H9 (cell line): ENCODE results near the gene MAGEA2. TPM values are rescaled to one million over a fixed set of nuclear protein-coding genes. Genes with fewer than 3 reads are reported as not detected.
"Not testable (repeated sequence)": the region's sequence is repeated elsewhere in the genome, so short reads cannot be mapped to it uniquely, and the experiment has no call there.

Source experiments
- DNase-seq: peaks from one replicate; pipeline ENCODE4 v3.0.0-alpha.2; 2017
- H2AFZ ChIP-seq: one replicate; pipeline ENCODE4 v1.6.1; 2013; ENCODE audit warnings: mild to moderate bottlenecking, low read length, control low read depth, moderate library complexity
- H2AK5ac ChIP-seq: 2 replicates; pipeline ENCODE4 v1.6.1; 2013; ENCODE audit warnings: low read length, control low read depth, mixed read lengths; ENCODE audit not compliant: insufficient read length
- H2BK120ac ChIP-seq: one replicate; pipeline ENCODE4 v1.6.1; 2013; ENCODE audit warnings: low read depth, mild to moderate bottlenecking, low read length, control low read depth, inconsistent platforms; ENCODE audit not compliant: poor library complexity, severe bottlenecking
- H2BK12ac ChIP-seq: 2 replicates; pipeline ENCODE4 v1.6.1; 2013; ENCODE audit warnings: low read length, control low read depth, mixed read lengths, low read depth; ENCODE audit not compliant: insufficient read length
- H2BK15ac ChIP-seq: 2 replicates; pipeline ENCODE4 v1.6.1; 2013; ENCODE audit warnings: low read depth, low read length, control low read depth
- H2BK20ac ChIP-seq: one replicate; pipeline ENCODE4 v1.6.1; 2013; ENCODE audit warnings: low read depth, mild to moderate bottlenecking, low read length, control low read depth, inconsistent platforms; ENCODE audit not compliant: poor library complexity, severe bottlenecking
- H2BK5ac ChIP-seq: 2 replicates; pipeline ENCODE4 v1.6.1; 2013; ENCODE audit warnings: low read length, control low read depth, mixed read lengths; ENCODE audit not compliant: insufficient read length
- H3K14ac ChIP-seq: 2 replicates; pipeline ENCODE4 v1.6.1; 2013; ENCODE audit warnings: low read length, control low read depth; ENCODE audit not compliant: insufficient read depth
- H3K18ac ChIP-seq: 2 replicates; pipeline ENCODE4 v1.6.1; 2013; ENCODE audit warnings: low read depth, mild to moderate bottlenecking, mixed read lengths, low read length, control low read depth; ENCODE audit not compliant: insufficient read length
- H3K23ac ChIP-seq: 2 replicates; pipeline ENCODE4 v1.6.1; 2013; ENCODE audit warnings: low read length, control low read depth, mixed read lengths, low read depth; ENCODE audit not compliant: insufficient read length
- H3K23me2 ChIP-seq: 2 replicates; pipeline ENCODE4 v1.6.1; 2013; ENCODE audit warnings: low read depth, mild to moderate bottlenecking, mixed read lengths, low read length, control low read depth; ENCODE audit not compliant: insufficient read length, poor library complexity, severe bottlenecking
- H3K27ac ChIP-seq: 2 replicates; pipeline ENCODE4 v1.5.1; 2013; ENCODE audit warnings: low read length, control low read depth, mixed read lengths, low read depth; ENCODE audit not compliant: insufficient read length
- H3K27me3 ChIP-seq: 2 replicates; pipeline ENCODE4 v1.6.1; 2013; ENCODE audit warnings: low read length, control low read depth, inconsistent platforms; ENCODE audit not compliant: insufficient read depth
- H3K4ac ChIP-seq: 2 replicates; pipeline ENCODE4 v1.6.1; 2013; ENCODE audit warnings: low read depth, mild to moderate bottlenecking, control low read depth, inconsistent platforms, low read length, moderate library complexity
- H3K4me1 ChIP-seq: 2 replicates; pipeline ENCODE4 v1.6.1; 2013; ENCODE audit warnings: low read length, control low read depth, inconsistent platforms; ENCODE audit not compliant: insufficient read depth
- H3K4me2 ChIP-seq: 2 replicates; pipeline ENCODE4 v1.6.1; 2013; ENCODE audit warnings: low read length, control low read depth, mixed read lengths; ENCODE audit not compliant: insufficient read length, insufficient read depth
- H3K56ac ChIP-seq: 2 replicates; pipeline ENCODE4 v1.6.1; 2013; ENCODE audit warnings: low read depth, mild to moderate bottlenecking, mixed read lengths, low read length, control low read depth; ENCODE audit not compliant: insufficient read length
- H3K79me1 ChIP-seq: 2 replicates; pipeline ENCODE4 v1.6.1; 2013; ENCODE audit warnings: low read depth, mild to moderate bottlenecking, moderate library complexity, low read length, control low read depth, inconsistent platforms; ENCODE audit not compliant: insufficient read depth, poor library complexity, severe bottlenecking
- H3K79me2 ChIP-seq: 2 replicates; pipeline ENCODE4 v1.6.1; 2013; ENCODE audit warnings: low read length, control low read depth, inconsistent platforms; ENCODE audit not compliant: insufficient read depth
- H3K9ac ChIP-seq: 2 replicates; pipeline ENCODE4 v1.6.1; 2013; ENCODE audit warnings: low read length, control low read depth, mixed read lengths; ENCODE audit not compliant: insufficient read length; ENCODE audit errors: extremely low read depth
- H3K9me3 ChIP-seq: one replicate; pipeline ENCODE4 v1.6.1; 2013; ENCODE audit warnings: low read depth, low read length, inconsistent platforms; ENCODE audit not compliant: control insufficient read depth
- H3T11ph ChIP-seq: one replicate; pipeline ENCODE4 v1.6.1; 2013; ENCODE audit warnings: mild to moderate bottlenecking, low read length, control low read depth, inconsistent platforms
- H4K20me1 ChIP-seq: one replicate; pipeline ENCODE4 v1.6.1; 2013; ENCODE audit not compliant: control insufficient read depth, insufficient read length, insufficient read depth
- H4K5ac ChIP-seq: 2 replicates; pipeline ENCODE4 v1.6.1; 2013; ENCODE audit warnings: low read depth, mild to moderate bottlenecking, mixed read lengths, low read length, control low read depth; ENCODE audit not compliant: insufficient read length
- H4K8ac ChIP-seq: replicated peaks from 2 replicates; pipeline ENCODE4 v1.6.1; 2013; ENCODE audit warnings: low read length, control low read depth, mixed read lengths, low read depth; ENCODE audit not compliant: insufficient read length
- H4K91ac ChIP-seq: 2 replicates; pipeline ENCODE4 v1.6.1; 2013; ENCODE audit warnings: low read depth, mild to moderate bottlenecking, moderate library complexity, mixed read lengths, low read length, control low read depth; ENCODE audit not compliant: insufficient read length
- H3K27ac Mint-ChIP-seq, 3 experiments: 2 replicates in 2 of 3; 3 replicates in 1 of 3; pipeline ENCODE4 v1.8.0; 2020 to 2021; ENCODE audit warnings: mixed read lengths in 3 of 3, mild to moderate bottlenecking in 1 of 3, moderate library complexity in 1 of 3
- H3K27me3 Mint-ChIP-seq: 2 replicates; pipeline ENCODE4 v1.8.0; 2021; ENCODE audit warnings: low read depth, mild to moderate bottlenecking, moderate library complexity, mixed read lengths
- H3K36me3 Mint-ChIP-seq, 3 experiments: 2 replicates in 2 of 3; 3 replicates in 1 of 3; pipeline ENCODE4 v1.8.0; 2020 to 2021; ENCODE audit warnings: low read depth in 3 of 3, mixed read lengths in 3 of 3; ENCODE audit not compliant: insufficient read depth in 1 of 3
- H3K4me1 Mint-ChIP-seq, 2 experiments: 2 replicates each; pipeline ENCODE4 v1.8.0; 2020; ENCODE audit warnings: mixed read lengths in 2 of 2
- H3K4me3 Mint-ChIP-seq, 2 experiments: 2 replicates in 1 of 2; 3 replicates in 1 of 2; pipeline ENCODE4 v1.8.0; 2020 to 2021; ENCODE audit warnings: mild to moderate bottlenecking in 2 of 2, mixed read lengths in 2 of 2, moderate library complexity in 1 of 2
- H3K9me3 Mint-ChIP-seq, 2 experiments: 2 replicates in 1 of 2; 3 replicates in 1 of 2; pipeline ENCODE4 v1.8.0; 2020; ENCODE audit warnings: mild to moderate bottlenecking in 2 of 2, mixed read lengths in 2 of 2, moderate library complexity in 1 of 2
- WGBS: extraction: QIAGEN DNeasy Blood & Tissue Kit; methylation state at CpG from one replicate; pipeline ENCODE4 v1.1.7; 2013; ENCODE audit warnings: missing lambda C conversion rate, low lambda C conversion rate, mixed read lengths; ENCODE audit not compliant: insufficient read length; ENCODE audit errors: extremely low coverage; 5-methylcytosine and 5-hydroxymethylcytosine counted together
- total RNA-seq: library from RNA; stranded (reverse); gene quantifications from 2 replicates; pipeline ENCODE4 v1.2.1, GENCODE V29; 2021

Gene MAGEA2
- total RNA-seq, 1 experiment from 2014 or later: 0.13 TPM

DNA sequence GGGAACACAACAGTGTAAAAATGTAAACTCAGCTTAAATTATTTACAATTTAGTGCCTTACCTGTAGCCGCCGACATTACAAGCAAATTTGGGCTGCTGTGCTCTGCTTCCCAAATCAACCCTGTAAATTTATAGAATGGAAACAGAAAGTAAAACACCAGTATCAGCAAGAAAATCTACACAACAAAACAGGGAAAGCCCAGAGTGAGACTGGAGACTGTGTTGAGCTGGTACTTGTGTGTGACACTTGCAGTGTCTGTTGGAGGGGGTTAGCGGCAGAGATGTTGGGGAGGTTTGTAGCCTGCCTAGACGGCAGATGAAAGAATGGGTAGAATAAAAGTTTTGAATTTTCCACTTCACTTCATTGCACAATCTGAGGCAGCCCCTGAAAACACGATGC lies 40.4 kb downstream of the MAGEA2 start:
- H2AFZ ChIP-seq, H3K4me2 ChIP-seq, H2BK12ac ChIP-seq, H3K56ac ChIP-seq, H3K27ac Mint-ChIP-seq, H3K9ac ChIP-seq, H2BK120ac ChIP-seq, H3K4ac ChIP-seq, H3K36me3 Mint-ChIP-seq, H3K4me1 Mint-ChIP-seq, H3T11ph ChIP-seq, H3K23ac ChIP-seq, H3K4me1 ChIP-seq, H3K27ac ChIP-seq, H3K27me3 ChIP-seq, H3K79me2 ChIP-seq, H3K79me1 ChIP-seq, H2BK5ac ChIP-seq, H4K5ac ChIP-seq, H3K18ac ChIP-seq, H3K9me3 ChIP-seq, H4K91ac ChIP-seq, H2BK20ac ChIP-seq, H4K20me1 ChIP-seq, H4K8ac ChIP-seq, H3K9me3 Mint-ChIP-seq, H3K27me3 Mint-ChIP-seq, DNase-seq, H2AK5ac ChIP-seq, H3K23me2 ChIP-seq, H2BK15ac ChIP-seq, H3K14ac ChIP-seq, H3K4me3 Mint-ChIP-seq: not testable (repeated sequence)
- no CpG with 5 or more reads among the region's 5 CpGs for WGBS

DNA sequence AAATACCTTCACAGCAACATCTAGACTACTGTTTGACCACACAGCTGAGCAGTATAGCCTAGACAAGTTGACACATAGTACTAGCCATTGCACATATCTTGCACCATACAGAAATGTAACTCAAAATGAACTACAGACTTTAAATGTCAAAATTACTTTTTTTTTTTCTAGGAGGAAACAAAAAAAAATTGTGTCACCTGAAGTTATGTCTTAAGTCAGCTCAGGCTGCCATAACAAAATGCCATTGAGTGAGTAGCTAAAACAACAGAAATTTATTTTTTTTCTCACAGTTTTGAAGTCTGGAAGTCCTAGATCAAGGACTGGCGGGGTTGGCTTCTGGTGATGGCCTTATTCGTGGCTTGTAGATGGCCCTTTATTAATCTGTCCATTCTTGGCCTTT lies 44.5 kb downstream of the MAGEA2 start, which contains the start of gene CSAG2:
Gene CSAG2, minus strand, starts transcription at position 101 of the 400 bp plus-strand sequence. CDS start 161 bp downstream, outside the sequence.
- not testable (repeated sequence) for H3K23ac ChIP-seq, H3K23me2 ChIP-seq, H3K18ac ChIP-seq, H3K4me1 ChIP-seq, H3K36me3 Mint-ChIP-seq, H3K27me3 Mint-ChIP-seq, H3K4me1 Mint-ChIP-seq, H4K20me1 ChIP-seq, H3K4me2 ChIP-seq, H3K27ac Mint-ChIP-seq, H4K5ac ChIP-seq, H3K79me2 ChIP-seq, H3K9me3 ChIP-seq, H4K8ac ChIP-seq, H3K27ac ChIP-seq, H3T11ph ChIP-seq, H3K9ac ChIP-seq, H3K79me1 ChIP-seq, H2BK15ac ChIP-seq, H3K4me3 Mint-ChIP-seq, DNase-seq, H3K14ac ChIP-seq, H2BK5ac ChIP-seq, H3K27me3 ChIP-seq, H2BK20ac ChIP-seq, H4K91ac ChIP-seq, H2BK120ac ChIP-seq, H2AK5ac ChIP-seq, H3K56ac ChIP-seq, H2AFZ ChIP-seq, H3K4ac ChIP-seq, H3K9me3 Mint-ChIP-seq, H2BK12ac ChIP-seq
- no CpG with 5 or more reads among the region's 2 CpGs for WGBS
